ENCODE results near the gene FAM20B.

FAM20B gene

GRCh38 chr1:179048339-179049124, 22.8 kb downstream of the FAM20B start:
- DNase-seq (ENCODE audit: low spot score) = no peak

- DNase-seq (ENCODE audit: low spot score) = no peak
These were observed 27.1 kb downstream of the FAM20B start for GRCh38 chr1:179052776-179053175.

GRCh38 chr1:179053486-179053885, 27.8 kb downstream of the FAM20B start:
- no peak for DNase-seq (ENCODE audit: low spot score)

- no peak for DNase-seq (ENCODE audit: low spot score)
These were observed 30.2 kb downstream of the FAM20B start for GRCh38 chr1:179055937-179056336.

GRCh38 chr1:179058487-179059483, 33.1 kb downstream of the FAM20B start:
- DNase-seq (ENCODE audit: low spot score) = no peak

DNA sequence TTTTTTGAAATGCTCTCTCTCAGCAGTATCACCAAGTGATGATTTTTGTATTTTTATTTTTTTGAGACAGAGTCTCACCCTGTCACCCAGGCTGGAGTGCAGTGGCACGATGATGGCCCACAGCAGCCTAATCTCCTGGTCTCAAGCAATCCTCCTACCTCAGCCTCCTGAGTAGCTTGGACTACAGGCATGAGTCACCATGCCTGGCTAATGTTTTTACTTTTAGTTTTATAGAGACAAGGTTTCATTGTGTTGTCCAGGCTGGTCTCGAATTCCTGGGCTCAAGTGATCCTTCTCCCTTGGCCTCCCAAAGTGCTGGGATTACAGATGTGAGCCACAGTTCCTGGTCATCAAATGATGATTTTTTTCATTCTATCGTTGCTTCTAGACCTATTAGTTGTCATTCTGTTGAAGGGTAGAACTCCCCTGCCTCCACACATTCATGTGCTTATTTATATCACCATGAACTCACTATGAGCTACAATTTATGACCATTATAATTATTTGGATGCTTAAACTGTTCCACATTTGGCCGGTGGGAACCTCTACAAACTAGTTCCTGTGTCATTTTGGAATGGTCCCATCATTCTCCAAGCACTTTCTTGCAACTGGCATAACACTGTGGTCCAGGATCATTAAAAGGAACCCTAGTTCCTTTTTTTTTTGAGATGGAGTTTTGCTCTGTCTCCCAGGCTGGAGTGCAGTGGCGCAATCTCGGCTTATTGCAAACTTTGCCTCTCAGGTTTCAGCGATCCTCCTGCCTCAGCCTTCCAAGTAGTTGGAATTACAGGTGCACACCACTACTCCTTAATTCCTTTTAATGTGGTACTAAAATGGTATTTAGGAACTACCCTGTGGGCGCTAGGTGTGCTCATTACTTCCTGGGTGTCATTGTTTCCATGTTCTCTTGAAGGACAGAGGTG, 35.9 kb downstream of the FAM20B start:
- DNase-seq (ENCODE audit: low spot score) = no peak

GRCh38 chr1:179066471-179066870, 40.8 kb downstream of the FAM20B start:
- no peak for DNase-seq (ENCODE audit: low spot score)

DNA sequence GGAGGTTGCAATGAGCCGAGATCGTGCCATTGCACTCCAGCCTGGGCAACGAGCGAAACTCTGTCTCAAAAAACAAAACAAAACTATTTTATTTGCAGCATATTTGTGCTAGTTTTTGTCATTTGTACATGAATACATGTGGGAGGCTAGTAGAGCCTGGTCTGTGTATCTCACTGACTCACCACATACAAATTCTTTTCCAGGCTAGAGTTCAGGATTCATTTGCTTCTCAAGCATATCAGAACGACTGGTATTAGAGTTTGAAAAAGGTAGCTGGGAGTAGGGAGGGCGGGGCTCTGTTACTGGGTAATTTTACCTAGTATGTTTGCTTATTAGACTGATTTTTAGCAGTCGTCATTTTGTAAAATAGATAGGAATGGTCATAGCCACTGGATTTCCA, 51.7 kb downstream of the FAM20B start:
- DNase-seq (ENCODE audit: low spot score) = no peak

GRCh38 chr1:179079113-179079761, 53.5 kb downstream of the FAM20B start:
- peak; percentile 62 for DNase-seq (ENCODE audit: low spot score)

GRCh38 chr1:179080866-179081686, 55.4 kb downstream of the FAM20B start:
- peak; percentile 76 for DNase-seq (ENCODE audit: low spot score)

- DNase-seq (ENCODE audit: low spot score) = peak; percentile 93
These were observed 56.1 kb downstream of the FAM20B start, which contains the start of gene TOR3A for GRCh38 chr1:179081687-179082332. TOR3A (plus strand) TSS chr1:179082070; CDS start chr1:179082129, 59 bp downstream.

DNA sequence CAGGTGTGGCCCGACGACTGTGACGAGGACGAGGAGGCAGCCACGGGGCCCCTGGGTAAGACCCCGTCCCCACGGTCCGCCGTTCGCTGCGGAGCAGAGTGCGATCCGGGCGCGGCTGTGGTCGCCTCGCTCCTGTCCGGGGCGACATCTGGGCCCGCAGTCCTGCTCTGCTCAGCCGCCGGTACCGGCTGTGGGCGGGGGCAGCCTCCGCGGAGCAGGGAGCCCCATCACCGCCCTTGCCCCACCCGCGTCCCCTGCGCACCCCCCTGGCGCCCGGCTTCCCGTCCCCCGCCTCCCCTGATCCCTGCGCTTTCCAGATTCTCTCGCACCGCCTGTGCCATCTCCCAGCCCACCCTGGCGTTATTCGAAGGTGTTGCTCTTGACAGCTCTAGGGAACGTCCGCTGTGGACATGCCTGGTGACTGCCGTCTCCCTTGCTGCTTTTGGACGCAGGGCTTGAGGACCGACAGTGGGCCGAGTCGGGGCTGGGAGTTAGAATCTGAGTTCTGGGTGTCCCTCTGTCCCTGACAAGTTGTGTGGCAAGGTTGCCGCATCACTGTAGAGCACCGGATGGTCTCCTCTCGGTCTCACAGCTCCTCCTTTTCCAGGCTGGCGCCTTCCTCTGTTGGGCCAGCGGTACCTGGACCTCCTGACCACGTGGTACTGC, 56.8 kb downstream of the FAM20B start:
- peak; percentile 74 for DNase-seq (ENCODE audit: low spot score)

DNA sequence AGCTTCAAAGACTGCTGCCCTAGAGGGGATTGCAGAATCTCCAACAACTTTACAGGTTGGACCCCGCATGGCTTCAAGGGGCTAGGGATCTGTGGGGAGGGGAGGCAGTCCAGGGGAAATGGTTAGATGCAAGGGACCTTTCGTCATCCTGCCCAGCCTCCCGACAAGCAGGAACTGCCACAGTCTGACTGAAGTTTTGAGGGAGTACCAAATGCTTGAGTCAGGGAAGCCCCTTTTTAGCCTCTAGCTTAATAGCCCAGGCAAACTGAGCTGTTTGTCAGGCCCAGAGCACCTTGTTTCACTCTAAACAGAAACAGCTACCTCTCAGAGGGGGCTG, 57.3 kb downstream of the FAM20B start:
- peak; percentile 30 for DNase-seq (ENCODE audit: low spot score)

DNA sequence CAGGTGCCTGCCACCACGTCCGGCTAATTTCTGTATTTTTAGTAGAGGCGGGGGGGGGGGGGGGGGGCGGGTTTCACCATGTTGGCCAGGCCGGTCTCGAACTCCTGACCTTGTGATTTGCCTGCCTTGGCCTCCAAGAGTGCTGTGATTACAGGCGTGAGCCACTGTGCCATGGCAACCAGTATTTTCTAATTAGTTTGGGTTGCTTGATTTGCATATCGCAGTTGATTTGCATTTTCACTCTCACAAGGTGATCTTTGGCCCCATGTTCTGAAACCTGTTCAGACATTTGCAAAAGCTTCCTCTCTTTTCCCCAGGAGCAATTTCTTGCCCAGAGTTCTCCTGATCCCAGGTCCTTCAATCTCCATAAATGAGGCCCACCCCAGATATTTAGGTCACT, 57.8 kb downstream of the FAM20B start:
- peak; percentile 67 for DNase-seq (ENCODE audit: low spot score)

- DNase-seq (ENCODE audit: low spot score) = peak; percentile 31
These were observed 62.0 kb downstream of the FAM20B start for GRCh38 chr1:179087665-179088064.

- no peak for DNase-seq (ENCODE audit: low spot score)
These were observed 64.3 kb downstream of the FAM20B start for GRCh38 chr1:179089827-179090482.

DNA sequence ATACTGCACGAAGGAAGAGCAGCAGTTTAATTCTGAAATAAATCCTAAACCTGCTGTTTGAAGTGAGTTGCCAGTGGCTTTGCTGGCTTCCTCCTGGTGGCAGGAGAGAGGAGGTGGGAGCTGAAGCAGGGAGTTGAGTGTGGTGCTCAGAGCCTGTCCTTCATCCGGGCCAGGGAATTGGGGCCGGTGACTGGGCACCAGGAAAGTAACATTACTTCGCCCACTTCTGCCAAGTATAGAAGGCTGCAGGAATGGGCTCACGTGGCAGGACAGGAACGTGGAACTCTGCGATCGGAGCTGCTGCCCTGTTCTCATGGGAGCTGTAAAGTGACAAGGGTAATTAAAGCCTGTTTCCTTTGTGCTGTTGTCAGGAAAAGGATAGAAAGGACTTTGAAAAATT, 64.8 kb downstream of the FAM20B start:
- DNase-seq (ENCODE audit: low spot score) = no peak

DNA sequence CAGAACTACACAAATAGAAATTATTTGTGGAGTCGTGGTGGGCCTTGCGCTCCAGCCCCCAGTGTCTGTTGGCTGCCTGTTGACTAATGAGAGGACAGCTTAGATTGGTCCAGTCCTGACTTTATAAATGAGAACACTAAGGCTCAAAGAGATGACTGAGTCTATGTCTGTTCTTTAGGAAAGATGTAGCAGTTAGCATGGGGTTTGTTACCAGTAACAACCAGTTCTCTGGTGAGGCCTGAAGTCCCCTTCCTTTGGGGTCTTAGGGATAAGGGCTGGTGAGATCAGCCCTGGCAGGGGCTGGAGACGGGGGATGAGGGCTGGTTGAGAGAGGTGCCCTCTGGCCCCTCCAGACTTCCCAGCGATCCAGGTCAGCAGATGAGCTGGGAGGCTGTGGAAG, 65.2 kb downstream of the FAM20B start:
- no peak for DNase-seq (ENCODE audit: low spot score)

GRCh38 chr1:179091691-179092165, 66.0 kb downstream of the FAM20B start:
- DNase-seq (ENCODE audit: low spot score) = no peak
